Keratinocyte (primary cell): Measurements from ENCODE around the gene PIP4K2A. TPM values are rescaled to one million over a fixed set of nuclear protein-coding genes. Genes with fewer than 3 reads are reported as not detected.

Source experiments
- DNase-seq: peaks from one replicate; pipeline ENCODE4 v3.0.0-alpha.2; 2011; ENCODE audit warnings: low read depth, missing footprints, low spot score
- FAIRE-seq: peaks from 2 replicates; lab custom pipeline; 2011; peaks lifted over from hg19 to GRCh38; lab: Jason Lieb, UNC
- H2AFZ ChIP-seq: 2 replicates; pipeline ENCODE4 v1.6.0; 2012; ENCODE audit warnings: low read length, control low read depth, inconsistent platforms; ENCODE audit not compliant: control insufficient read depth
- H3K27ac ChIP-seq: 2 replicates; pipeline ENCODE4 v1.5.1; 2011; ENCODE audit warnings: low read length; ENCODE audit not compliant: control insufficient read depth, insufficient read depth
- H3K27me3 ChIP-seq: 3 replicates; pipeline ENCODE4 v1.6.0; 2011; ENCODE audit warnings: low read length; ENCODE audit not compliant: control insufficient read depth, insufficient read depth; ENCODE audit errors: extremely low read depth
- H3K36me3 ChIP-seq, 2 experiments: 2 replicates in 1 of 2; 3 replicates in 1 of 2; pipeline ENCODE4 v1.5.1; 2011; ENCODE audit warnings: low read length in 2 of 2, mild to moderate bottlenecking in 1 of 2; ENCODE audit not compliant: control insufficient read depth in 2 of 2, insufficient read depth in 2 of 2; ENCODE audit errors: extremely low read depth in 1 of 2
- H3K4me1 ChIP-seq: 3 replicates; pipeline ENCODE4 v1.5.1; 2011; ENCODE audit warnings: low read length; ENCODE audit not compliant: control insufficient read depth, insufficient read depth; ENCODE audit errors: extremely low read depth
- H3K4me2 ChIP-seq: 3 replicates; pipeline ENCODE4 v1.6.0; 2011; ENCODE audit warnings: low read depth, low read length; ENCODE audit not compliant: control insufficient read depth, insufficient read depth; ENCODE audit errors: extremely low read depth
- H3K4me3 ChIP-seq, 3 experiments: fragments of 200-600 bp in 1 of 3; sonication (generic) in 1 of 3; 2 replicates in 2 of 3; 3 replicates in 1 of 3; pipeline ENCODE4 v1.5.1; 2011 to 2016; ENCODE audit warnings: low read length in 3 of 3, mild to moderate bottlenecking in 3 of 3, control low read depth in 2 of 3, inconsistent platforms in 1 of 3, low read depth in 1 of 3, mixed read lengths in 1 of 3, mixed run types in 1 of 3, moderate library complexity in 1 of 3; ENCODE audit not compliant: control insufficient read depth in 2 of 3, insufficient read depth in 2 of 3; ENCODE audit errors: extremely low read depth in 1 of 3
- H3K79me2 ChIP-seq: 2 replicates; pipeline ENCODE4 v1.6.0; 2012; ENCODE audit warnings: low read length; ENCODE audit not compliant: control insufficient read depth, insufficient read depth
- H3K9ac ChIP-seq: 3 replicates; pipeline ENCODE4 v1.6.0; 2011; ENCODE audit warnings: low read length; ENCODE audit not compliant: control insufficient read depth, insufficient read depth; ENCODE audit errors: extremely low read depth
- H3K9me1 ChIP-seq: 3 replicates; pipeline ENCODE4 v1.6.0; 2011; ENCODE audit warnings: low read length; ENCODE audit not compliant: control insufficient read depth, insufficient read depth; ENCODE audit errors: extremely low read depth
- H3K9me3 ChIP-seq: 2 replicates; pipeline ENCODE4 v1.5.1; 2012; ENCODE audit warnings: low read depth, low read length; ENCODE audit not compliant: control insufficient read depth
- H4K20me1 ChIP-seq: 3 replicates; pipeline ENCODE4 v1.6.0; 2011; ENCODE audit warnings: low read length; ENCODE audit not compliant: control insufficient read depth, insufficient read depth; ENCODE audit errors: extremely low read depth
- EZH2 ChIP-seq: IDR thresholded peaks from one replicate; pipeline ENCODE4 v1.6.1; 2012; ENCODE audit warnings: inconsistent platforms, mild to moderate bottlenecking, low read length, moderate library complexity
- dilution Hi-C: fragments of 300-500 bp; cut with MboI; formaldehyde crosslinking; loops from one replicate; pipeline ENCODE4 v1.7.0; 2020; ENCODE audit warnings: low sequenced_read_pairs; ENCODE audit not compliant: extremely low pct_ligation_motif_present
- polyA plus RNA-seq, 5 experiments: library from polyadenylated mRNA; depleted of rRNA in 3 of 5; stranded (reverse) in 3 of 5; stranded (forward) in 1 of 5; unstranded in 1 of 5; fragments of >200 nt; gene quantifications; 1 replicate in 1 of 5; 2 replicates in 3 of 5; 3 replicates in 1 of 5; pipeline versions ENCODE4 v1.2.1 to v1.2.3, GENCODE V29; 2011 to 2012; ENCODE audit warnings: missing spikeins in 2 of 5, low read depth in 1 of 5, low replicate concordance in 1 of 5
- TF ChIP-seq, protein P1 (sequence below), 3 experiments: IDR thresholded peaks in 1 of 3; conservative IDR thresholded peaks in 1 of 3; optimal IDR thresholded peaks in 1 of 3; 2 replicates in 2 of 3; 3 replicates in 1 of 3; pipeline versions ENCODE3 to v1.5.1; 2011; ENCODE audit warnings: low read length in 3 of 3, mild to moderate bottlenecking in 3 of 3, moderate library complexity in 2 of 3, control low read depth in 1 of 3, inconsistent platforms in 1 of 3; ENCODE audit not compliant: insufficient read depth in 2 of 3; ENCODE audit errors: extremely low read depth in 1 of 3

PIP4K2A gene
- polyA plus RNA-seq, 1 donor (not counting 4 experiments of a cell fraction or from before 2014, with no cell fraction given): 15.5 TPM

DNA sequence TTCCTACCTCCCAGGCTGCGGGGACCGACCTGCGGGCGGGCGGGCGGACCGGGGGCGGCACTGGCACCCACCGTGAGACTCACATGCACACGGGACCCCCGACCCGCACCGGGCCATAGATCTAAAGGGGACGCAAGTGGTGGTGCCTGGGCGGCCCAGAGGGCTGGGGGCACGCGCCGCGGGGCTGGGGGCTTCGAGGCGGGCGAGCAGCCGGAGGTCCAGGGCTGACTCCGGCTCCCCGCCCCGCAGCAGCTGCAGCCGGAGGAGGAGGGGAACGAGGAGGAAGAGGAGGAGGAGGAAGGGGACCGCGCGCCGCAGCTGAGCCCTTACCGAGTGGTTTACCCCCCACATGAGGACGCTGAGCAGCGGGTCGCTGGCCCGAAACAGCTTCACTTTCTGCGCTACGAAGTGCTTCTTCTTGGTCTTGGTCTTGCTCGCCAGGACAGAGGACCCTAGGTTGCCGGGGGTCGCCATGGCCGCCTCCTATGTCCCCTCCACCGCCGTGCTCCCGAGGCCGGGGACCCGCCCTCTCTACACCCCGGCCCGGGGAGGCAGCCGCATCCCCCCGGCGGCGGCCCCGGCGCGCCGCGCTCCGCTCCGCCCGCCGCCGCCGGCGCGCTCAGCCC lies 412 bp downstream of the PIP4K2A start:
- Histone ChIP-seq H3K27ac (peak overlapping the region; percentile 25), H3K4me2 (peak overlapping the region; percentile 92), H3K4me1 (peaks cover 8% of the 10 kb centered on the region), H3K4me3 (peak overlapping the region; percentile 68 to 82 (median 82)), H4K20me1 (peaks cover 3% of the 10 kb centered on the region), H3K79me2 (peaks cover 27% of the 10 kb centered on the region), H3K9me3 (no peaks in the 10 kb centered on the region), H3K36me3 (no peaks in the 10 kb centered on the region), H2AFZ (peak overlapping the region; percentile 92), H3K27me3 (no peaks in the 10 kb centered on the region), H3K9me1 (no peaks in the 10 kb centered on the region), H3K9ac (peak overlapping the region; percentile 82)
- no peak for TF ChIP-seq EZH2
- TF ChIP-seq, protein P1, sequence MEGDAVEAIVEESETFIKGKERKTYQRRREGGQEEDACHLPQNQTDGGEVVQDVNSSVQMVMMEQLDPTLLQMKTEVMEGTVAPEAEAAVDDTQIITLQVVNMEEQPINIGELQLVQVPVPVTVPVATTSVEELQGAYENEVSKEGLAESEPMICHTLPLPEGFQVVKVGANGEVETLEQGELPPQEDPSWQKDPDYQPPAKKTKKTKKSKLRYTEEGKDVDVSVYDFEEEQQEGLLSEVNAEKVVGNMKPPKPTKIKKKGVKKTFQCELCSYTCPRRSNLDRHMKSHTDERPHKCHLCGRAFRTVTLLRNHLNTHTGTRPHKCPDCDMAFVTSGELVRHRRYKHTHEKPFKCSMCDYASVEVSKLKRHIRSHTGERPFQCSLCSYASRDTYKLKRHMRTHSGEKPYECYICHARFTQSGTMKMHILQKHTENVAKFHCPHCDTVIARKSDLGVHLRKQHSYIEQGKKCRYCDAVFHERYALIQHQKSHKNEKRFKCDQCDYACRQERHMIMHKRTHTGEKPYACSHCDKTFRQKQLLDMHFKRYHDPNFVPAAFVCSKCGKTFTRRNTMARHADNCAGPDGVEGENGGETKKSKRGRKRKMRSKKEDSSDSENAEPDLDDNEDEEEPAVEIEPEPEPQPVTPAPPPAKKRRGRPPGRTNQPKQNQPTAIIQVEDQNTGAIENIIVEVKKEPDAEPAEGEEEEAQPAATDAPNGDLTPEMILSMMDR (optimal IDR thresholded peaks at IDR 0.05 in 1 of 3, IDR thresholded peaks at IDR 0.05 in 1 of 3, conservative IDR thresholded peaks at IDR 0.05 in 1 of 3; ENCODE audit: extremely low read depth in 1 of 3, insufficient read depth in 2 of 3, low read length in 3 of 3): no peak
- no peak for DNase-seq
- no peak for FAIRE-seq
- dilution Hi-C loops: no loop called here

GRCh38 chr10:22712956-22713852 lies 1.2 kb downstream of the PIP4K2A start:
- no peaks in the 10 kb centered on the region for H3K9me1 ChIP-seq
- peak overlapping the region; percentile 68 to 82 (median 82) for H3K4me3 ChIP-seq
- no peaks in the 10 kb centered on the region for H3K27me3 ChIP-seq
- DNase-seq (no peak), FAIRE-seq (peak; percentile 20)
- peak overlapping the region; percentile 8 for H3K27ac ChIP-seq
- peak overlapping the region; percentile 82 for H3K9ac ChIP-seq
- no peaks in the 10 kb centered on the region for H3K9me3 ChIP-seq
- no peaks in the 10 kb centered on the region for H3K36me3 ChIP-seq
- peak overlapping the region; percentile 92 for H3K4me2 ChIP-seq
- H3K79me2 ChIP-seq: peaks cover 34% of the 10 kb centered on the region
- peak overlapping the region; percentile 4 for H2AFZ ChIP-seq
- dilution Hi-C loops: no loop called here
- TF ChIP-seq, protein P1 (optimal IDR thresholded peaks at IDR 0.05 in 1 of 3, IDR thresholded peaks at IDR 0.05 in 1 of 3, conservative IDR thresholded peaks at IDR 0.05 in 1 of 3; ENCODE audit: extremely low read depth in 1 of 3, insufficient read depth in 2 of 3, low read length in 3 of 3): no peak
- TF ChIP-seq EZH2: no peak
- H3K4me1 ChIP-seq: peaks cover 8% of the 10 kb centered on the region
- H4K20me1 ChIP-seq: peaks cover 3% of the 10 kb centered on the region
